H1 (cell line): Measurements from ENCODE around the gene MARK3. TPM values are rescaled to one million over a fixed set of nuclear protein-coding genes. Genes with fewer than 3 reads are reported as not detected.

Experiments
- CBX5 ChIP-seq: fragments of 300-800, 300-1000 bp; sonication (generic); IDR thresholded peaks from 2 replicates; pipeline ENCODE4 v1.7.1; 2016; ENCODE audit warnings: antibody characterized with exemption, low read length, low read depth
- SIN3A ChIP-seq, 2 experiments: IDR thresholded peaks in 1 of 2; conservative IDR thresholded peaks in 1 of 2; 2 replicates each; pipeline ENCODE4 v1.6.1; 2011 to 2012; ENCODE audit warnings: low read length in 2 of 2, improper control_type of control experiment in 1 of 2, low read depth in 1 of 2, mild to moderate bottlenecking in 1 of 2
- SP1 ChIP-seq: IDR thresholded peaks from 2 replicates; pipeline ENCODE4 v1.6.1; 2011; ENCODE audit warnings: low read depth, low read length
- TAF7 ChIP-seq: optimal IDR thresholded peaks from 2 replicates; pipeline ENCODE3; 2011; ENCODE audit warnings: low read depth, mild to moderate bottlenecking, inconsistent platforms, low read length, moderate library complexity, borderline replicate concordance
- TEAD4 ChIP-seq: IDR thresholded peaks from 2 replicates; pipeline ENCODE4 v1.6.1; 2012; ENCODE audit warnings: low read depth, low read length, inconsistent platforms, mixed read lengths
- polyA plus RNA-seq, 7 experiments: library from polyadenylated mRNA; depleted of rRNA in 3 of 7; stranded (reverse) in 5 of 7; unstranded in 2 of 7; fragments of >200 nt in 5 of 7; fragments of 200-250 nt in 2 of 7; gene quantifications; 1 replicate in 5 of 7; 2 replicates in 1 of 7; 4 replicates in 1 of 7; pipeline versions ENCODE4 v1.2.1 to v1.2.3, GENCODE V29; 2011 to 2013; ENCODE audit warnings: missing spikeins in 2 of 7, mixed read lengths in 2 of 7
- total RNA-seq: library from RNA; stranded (reverse); fragmentation: NEBNext Ultra II Directional; extraction: Animal tissue kit (Norgen Biotek cat#: 25700); gene quantifications from 2 replicates; pipeline ENCODE4 v1.2.1, GENCODE V29; 2021
- TF ChIP-seq, protein P1 (sequence below): IDR thresholded peaks from 2 replicates; pipeline ENCODE4 v1.6.1; 2012; ENCODE audit warnings: inconsistent platforms

The MARK3 gene
- total and polyA plus RNA-seq, 2 of the 8 experiments (the other 6 are each of a cell fraction or from before 2014, with no cell fraction given) = 39.4 to 76.9 TPM

DNA sequence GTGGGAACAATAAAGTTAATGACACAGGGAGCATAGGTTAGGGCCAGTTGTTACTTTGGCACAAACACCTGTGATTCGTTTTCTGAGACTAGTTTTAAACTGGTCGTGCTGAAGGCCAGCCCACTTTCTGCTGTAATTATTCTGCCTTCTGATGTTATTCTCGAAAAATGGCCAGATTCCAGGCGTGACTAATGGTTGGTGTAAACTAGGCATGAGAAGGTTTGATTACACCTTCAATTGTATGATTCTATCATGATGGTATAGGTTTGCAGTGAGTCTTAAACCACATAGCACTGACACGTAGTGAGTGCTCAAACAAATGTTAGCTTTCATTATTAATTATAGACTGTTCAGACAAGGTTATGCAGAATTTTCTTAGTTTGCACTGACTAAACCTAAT, 98.4 kb downstream of the MARK3 start (continued):
- TF ChIP-seq, protein P1, sequence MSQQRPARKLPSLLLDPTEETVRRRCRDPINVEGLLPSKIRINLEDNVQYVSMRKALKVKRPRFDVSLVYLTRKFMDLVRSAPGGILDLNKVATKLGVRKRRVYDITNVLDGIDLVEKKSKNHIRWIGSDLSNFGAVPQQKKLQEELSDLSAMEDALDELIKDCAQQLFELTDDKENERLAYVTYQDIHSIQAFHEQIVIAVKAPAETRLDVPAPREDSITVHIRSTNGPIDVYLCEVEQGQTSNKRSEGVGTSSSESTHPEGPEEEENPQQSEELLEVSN = no peak
- TF ChIP-seq SIN3A (conservative IDR thresholded peaks at IDR 0.05 in 1 of 2, IDR thresholded peaks at IDR 0.05 in 1 of 2; ENCODE audit: low read depth in 1 of 2, low read length in 2 of 2) (no peak), CBX5 (no peak), SP1 (no peak), TEAD4 (no peak), TAF7 (no peak)
